ENCODE data around the gene IFIT3. TPM values are rescaled to one million over a fixed set of nuclear protein-coding genes. Genes with fewer than 3 reads are reported as not detected.

IFIT3 gene
- total and polyA plus RNA-seq, 9 of the 15 experiments (the other 6 are each of a cell fraction or from before 2014, with no cell fraction given) = 0.23 to 2.2 (median 0.77) TPM

DNA sequence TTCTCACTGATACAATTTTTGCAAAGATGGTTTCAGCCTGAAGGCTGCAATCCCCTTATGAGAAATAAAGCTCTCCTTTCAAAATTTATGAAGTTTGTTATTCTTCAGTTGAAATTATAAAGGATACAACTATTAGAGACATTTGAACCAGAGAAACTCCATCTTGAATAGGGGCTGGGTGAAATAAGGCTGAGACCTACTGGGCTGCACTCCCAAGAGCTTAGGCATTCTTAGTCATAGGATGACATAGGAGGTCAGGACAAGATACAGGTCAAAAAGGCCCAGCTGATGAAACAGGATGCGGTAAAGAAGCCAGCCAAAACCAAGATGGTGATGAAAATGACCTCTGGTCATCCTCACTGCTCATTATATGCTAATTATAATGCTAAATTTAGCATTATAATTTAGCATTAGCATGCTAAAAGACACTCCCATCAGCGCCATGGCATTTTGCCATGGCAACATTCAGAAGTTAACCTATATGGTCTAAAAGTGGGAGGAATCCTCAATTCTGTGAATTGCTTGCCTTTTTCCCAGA lies 27.7 kb downstream of the IFIT3 start (continued):
- TF ChIP-seq, protein P1, sequence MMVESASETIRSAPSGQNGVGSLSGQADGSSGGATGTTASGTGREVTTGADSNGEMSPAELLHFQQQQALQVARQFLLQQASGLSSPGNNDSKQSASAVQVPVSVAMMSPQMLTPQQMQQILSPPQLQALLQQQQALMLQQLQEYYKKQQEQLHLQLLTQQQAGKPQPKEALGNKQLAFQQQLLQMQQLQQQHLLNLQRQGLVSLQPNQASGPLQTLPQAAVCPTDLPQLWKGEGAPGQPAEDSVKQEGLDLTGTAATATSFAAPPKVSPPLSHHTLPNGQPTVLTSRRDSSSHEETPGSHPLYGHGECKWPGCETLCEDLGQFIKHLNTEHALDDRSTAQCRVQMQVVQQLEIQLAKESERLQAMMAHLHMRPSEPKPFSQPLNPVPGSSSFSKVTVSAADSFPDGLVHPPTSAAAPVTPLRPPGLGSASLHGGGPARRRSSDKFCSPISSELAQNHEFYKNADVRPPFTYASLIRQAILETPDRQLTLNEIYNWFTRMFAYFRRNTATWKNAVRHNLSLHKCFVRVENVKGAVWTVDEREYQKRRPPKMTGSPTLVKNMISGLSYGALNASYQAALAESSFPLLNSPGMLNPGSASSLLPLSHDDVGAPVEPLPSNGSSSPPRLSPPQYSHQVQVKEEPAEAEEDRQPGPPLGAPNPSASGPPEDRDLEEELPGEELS (CRISPR knock-in tag; IDR thresholded peaks at IDR 0.05; ENCODE audit: borderline replicate concordance) = no peak
- TF ChIP-seq, protein P2, sequence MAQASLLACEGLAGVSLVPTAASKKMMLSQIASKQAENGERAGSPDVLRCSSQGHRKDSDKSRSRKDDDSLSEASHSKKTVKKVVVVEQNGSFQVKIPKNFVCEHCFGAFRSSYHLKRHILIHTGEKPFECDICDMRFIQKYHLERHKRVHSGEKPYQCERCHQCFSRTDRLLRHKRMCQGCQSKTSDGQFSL (CRISPR knock-in tag; IDR thresholded peaks at IDR 0.05) = no peak
- TF ChIP-seq, protein P2 (tag; IDR thresholded peaks at IDR 0.05) = no peak
- TF ChIP-seq ZNF217 (CRISPR knock-in tag; IDR thresholded peaks at IDR 0.05) = no peak
- TF ChIP-seq ZNF384 (IDR thresholded peaks at IDR 0.05; ENCODE audit: low read depth, low read length) = no peak
- peak in 1 of 2 experiments; percentile 52; a peak in 2 of 4 replicates for TF ChIP-seq MAZ (CRISPR knock-in tag; conservative IDR thresholded peaks at IDR 0.05 in 1 of 2, IDR thresholded peaks at IDR 0.05 in 1 of 2)
- no peak for TF ChIP-seq OTX1 (CRISPR knock-in tag; IDR thresholded peaks at IDR 0.05)
- TF ChIP-seq ZFP1 (CRISPR knock-in tag; IDR thresholded peaks at IDR 0.05) = peak; percentile 71; the same call in 1 of the 2 replicates
- TF ChIP-seq, protein P3, sequence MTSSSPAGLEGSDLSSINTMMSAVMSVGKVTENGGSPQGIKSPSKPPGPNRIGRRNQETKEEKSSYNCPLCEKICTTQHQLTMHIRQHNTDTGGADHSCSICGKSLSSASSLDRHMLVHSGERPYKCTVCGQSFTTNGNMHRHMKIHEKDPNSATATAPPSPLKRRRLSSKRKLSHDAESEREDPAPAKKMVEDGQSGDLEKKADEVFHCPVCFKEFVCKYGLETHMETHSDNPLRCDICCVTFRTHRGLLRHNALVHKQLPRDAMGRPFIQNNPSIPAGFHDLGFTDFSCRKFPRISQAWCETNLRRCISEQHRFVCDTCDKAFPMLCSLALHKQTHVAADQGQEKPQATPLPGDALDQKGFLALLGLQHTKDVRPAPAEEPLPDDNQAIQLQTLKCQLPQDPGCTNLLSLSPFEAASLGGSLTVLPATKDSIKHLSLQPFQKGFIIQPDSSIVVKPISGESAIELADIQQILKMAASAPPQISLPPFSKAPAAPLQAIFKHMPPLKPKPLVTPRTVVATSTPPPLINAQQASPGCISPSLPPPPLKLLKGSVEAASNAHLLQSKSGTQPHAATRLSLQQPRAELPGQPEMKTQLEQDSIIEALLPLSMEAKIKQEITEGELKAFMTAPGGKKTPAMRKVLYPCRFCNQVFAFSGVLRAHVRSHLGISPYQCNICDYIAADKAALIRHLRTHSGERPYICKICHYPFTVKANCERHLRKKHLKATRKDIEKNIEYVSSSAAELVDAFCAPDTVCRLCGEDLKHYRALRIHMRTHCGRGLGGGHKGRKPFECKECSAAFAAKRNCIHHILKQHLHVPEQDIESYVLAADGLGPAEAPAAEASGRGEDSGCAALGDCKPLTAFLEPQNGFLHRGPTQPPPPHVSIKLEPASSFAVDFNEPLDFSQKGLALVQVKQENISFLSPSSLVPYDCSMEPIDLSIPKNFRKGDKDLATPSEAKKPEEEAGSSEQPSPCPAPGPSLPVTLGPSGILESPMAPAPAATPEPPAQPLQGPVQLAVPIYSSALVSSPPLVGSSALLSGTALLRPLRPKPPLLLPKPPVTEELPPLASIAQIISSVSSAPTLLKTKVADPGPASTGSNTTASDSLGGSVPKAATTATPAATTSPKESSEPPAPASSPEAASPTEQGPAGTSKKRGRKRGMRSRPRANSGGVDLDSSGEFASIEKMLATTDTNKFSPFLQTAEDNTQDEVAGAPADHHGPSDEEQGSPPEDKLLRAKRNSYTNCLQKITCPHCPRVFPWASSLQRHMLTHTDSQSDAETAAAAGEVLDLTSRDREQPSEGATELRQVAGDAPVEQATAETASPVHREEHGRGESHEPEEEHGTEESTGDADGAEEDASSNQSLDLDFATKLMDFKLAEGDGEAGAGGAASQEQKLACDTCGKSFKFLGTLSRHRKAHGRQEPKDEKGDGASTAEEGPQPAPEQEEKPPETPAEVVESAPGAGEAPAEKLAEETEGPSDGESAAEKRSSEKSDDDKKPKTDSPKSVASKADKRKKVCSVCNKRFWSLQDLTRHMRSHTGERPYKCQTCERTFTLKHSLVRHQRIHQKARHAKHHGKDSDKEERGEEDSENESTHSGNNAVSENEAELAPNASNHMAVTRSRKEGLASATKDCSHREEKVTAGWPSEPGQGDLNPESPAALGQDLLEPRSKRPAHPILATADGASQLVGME (CRISPR knock-in tag; IDR thresholded peaks at IDR 0.05) = peak; percentile 89
- TF ChIP-seq DNMT1 (IDR thresholded peaks at IDR 0.05) = no peak
- no peak for TF ChIP-seq POLR2A (conservative IDR thresholded peaks at IDR 0.05)
- TF ChIP-seq TEAD2 (tag; IDR thresholded peaks at IDR 0.05) = no peak; the same call in 1 of the 2 replicates
- TF ChIP-seq, protein P4, sequence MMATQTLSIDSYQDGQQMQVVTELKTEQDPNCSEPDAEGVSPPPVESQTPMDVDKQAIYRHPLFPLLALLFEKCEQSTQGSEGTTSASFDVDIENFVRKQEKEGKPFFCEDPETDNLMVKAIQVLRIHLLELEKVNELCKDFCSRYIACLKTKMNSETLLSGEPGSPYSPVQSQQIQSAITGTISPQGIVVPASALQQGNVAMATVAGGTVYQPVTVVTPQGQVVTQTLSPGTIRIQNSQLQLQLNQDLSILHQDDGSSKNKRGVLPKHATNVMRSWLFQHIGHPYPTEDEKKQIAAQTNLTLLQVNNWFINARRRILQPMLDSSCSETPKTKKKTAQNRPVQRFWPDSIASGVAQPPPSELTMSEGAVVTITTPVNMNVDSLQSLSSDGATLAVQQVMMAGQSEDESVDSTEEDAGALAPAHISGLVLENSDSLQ (IDR thresholded peaks at IDR 0.05) = no peak
- TF ChIP-seq, protein P5, sequence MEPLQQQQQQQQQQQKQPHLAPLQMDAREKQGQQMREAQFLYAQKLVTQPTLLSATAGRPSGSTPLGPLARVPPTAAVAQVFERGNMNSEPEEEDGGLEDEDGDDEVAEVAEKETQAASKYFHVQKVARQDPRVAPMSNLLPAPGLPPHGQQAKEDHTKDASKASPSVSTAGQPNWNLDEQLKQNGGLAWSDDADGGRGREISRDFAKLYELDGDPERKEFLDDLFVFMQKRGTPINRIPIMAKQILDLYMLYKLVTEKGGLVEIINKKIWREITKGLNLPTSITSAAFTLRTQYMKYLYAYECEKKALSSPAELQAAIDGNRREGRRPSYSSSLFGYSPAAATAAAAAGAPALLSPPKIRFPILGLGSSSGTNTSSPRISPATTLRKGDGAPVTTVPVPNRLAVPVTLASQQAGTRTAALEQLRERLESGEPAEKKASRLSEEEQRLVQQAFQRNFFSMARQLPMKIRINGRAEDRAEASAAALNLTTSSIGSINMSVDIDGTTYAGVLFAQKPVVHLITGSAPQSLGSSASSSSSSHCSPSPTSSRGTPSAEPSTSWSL (CRISPR knock-in tag; IDR thresholded peaks at IDR 0.05; ENCODE audit: borderline replicate concordance) = no peak

Measured in K562 (cell line).